Measurements from ENCODE around the gene SORCS2. TPM values are rescaled to one million over a fixed set of nuclear protein-coding genes. Genes with fewer than 3 reads are reported as not detected.

SORCS2 gene
- total RNA-seq, 2 donors from 2014 or later, result 1.0 to 4.4 TPM

DNA sequence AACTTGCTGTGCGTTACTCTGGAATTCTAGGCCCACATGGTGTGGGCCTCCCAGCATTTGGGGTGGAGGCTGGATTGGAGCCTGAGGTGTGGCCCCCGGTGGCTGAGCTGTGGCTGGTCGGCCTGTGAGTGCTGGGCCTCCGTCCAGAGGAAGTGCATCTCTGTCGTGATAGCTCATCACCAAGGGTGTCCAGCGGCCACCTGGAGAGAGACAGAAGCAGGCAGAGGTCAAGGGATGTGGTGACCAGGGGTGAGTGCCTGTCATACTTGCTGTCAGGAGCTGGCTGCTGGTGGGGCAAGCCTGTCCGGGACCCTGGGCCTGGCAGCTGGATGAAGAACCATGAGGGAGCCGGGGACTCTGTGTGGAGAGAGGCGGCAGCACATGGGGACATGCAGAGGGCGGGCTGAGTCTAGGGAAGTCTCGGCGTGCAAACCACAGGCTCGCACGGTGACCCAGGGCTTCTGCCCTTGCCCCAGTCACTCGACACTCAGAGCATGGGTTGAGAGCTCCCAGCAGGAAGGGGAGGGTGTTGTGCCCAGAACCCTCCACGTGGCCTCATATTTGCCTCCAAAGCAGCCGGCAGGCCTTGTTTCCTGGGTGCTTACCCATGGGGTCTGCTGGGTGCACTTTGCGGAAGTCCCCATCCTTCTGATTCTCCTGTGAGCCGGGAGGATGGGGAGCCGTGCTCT lies 6.2 kb downstream of the SORCS2 start:
- H3K4me3 ChIP-seq, result no peak overlapping the region
- no peaks in the 10 kb centered on the region for H3K4me1 ChIP-seq (replicated peaks)
- no peaks in the 10 kb centered on the region for H3K9me3 ChIP-seq
- intact Hi-C loops (cut with DNase I), result loop anchor here (10.0 kb wide), 2 partner anchors 266 to 786 kb away; no protein-coding TSS in a partner anchor
- no peak for TF ChIP-seq POLR2AphosphoS5 (IDR thresholded peaks at IDR 0.05)
- TF ChIP-seq, protein P1, sequence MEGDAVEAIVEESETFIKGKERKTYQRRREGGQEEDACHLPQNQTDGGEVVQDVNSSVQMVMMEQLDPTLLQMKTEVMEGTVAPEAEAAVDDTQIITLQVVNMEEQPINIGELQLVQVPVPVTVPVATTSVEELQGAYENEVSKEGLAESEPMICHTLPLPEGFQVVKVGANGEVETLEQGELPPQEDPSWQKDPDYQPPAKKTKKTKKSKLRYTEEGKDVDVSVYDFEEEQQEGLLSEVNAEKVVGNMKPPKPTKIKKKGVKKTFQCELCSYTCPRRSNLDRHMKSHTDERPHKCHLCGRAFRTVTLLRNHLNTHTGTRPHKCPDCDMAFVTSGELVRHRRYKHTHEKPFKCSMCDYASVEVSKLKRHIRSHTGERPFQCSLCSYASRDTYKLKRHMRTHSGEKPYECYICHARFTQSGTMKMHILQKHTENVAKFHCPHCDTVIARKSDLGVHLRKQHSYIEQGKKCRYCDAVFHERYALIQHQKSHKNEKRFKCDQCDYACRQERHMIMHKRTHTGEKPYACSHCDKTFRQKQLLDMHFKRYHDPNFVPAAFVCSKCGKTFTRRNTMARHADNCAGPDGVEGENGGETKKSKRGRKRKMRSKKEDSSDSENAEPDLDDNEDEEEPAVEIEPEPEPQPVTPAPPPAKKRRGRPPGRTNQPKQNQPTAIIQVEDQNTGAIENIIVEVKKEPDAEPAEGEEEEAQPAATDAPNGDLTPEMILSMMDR (IDR thresholded peaks at IDR 0.05), result no peak
- no peak for TF ChIP-seq POLR2A (IDR thresholded peaks at IDR 0.05)
- 90% methylated on average over 19 of the region's 20 CpGs for WGBS
- DNase-seq (ENCODE audit: low spot score), result no peak
- no peak overlapping the region for H3K27ac ChIP-seq
- no peaks in the 10 kb centered on the region for H3K36me3 ChIP-seq
- H3K27me3 ChIP-seq (replicated peaks; ENCODE audit: insufficient read depth), result peaks cover 5% of the 10 kb centered on the region

DNA sequence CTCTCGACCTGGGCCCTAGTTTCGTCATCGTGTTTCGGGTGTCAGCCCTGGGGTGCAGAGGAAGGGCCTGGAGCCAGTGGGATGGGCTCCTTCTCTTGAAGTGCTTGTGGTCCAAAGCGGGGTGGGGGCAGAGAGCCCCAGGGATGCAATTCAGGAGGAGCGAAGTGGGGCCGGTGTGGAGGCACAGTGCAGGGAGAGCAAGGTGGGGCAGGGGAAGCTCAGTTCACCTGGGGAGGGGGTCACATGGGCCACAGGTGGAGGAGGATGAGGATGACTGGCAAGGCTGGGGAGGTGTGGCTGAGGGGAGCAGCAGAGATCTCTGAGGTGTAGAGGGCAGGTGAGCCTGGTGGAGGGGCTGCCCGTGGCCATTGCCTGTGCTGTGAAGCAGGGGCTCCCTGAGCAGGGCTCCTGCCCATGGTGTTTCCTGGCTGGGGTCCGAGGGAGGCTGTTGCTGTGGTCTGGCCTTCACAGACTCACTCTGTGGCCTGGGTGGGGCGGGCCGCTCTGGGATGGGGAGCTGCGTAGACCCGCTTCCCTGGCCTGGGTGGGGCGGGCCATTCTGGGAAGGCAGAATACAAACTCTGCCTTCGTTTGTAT lies 6.9 kb downstream of the SORCS2 start:
- no peaks in the 10 kb centered on the region for H3K4me1 ChIP-seq (replicated peaks)
- no peak overlapping the region for H3K27ac ChIP-seq
- no peaks in the 10 kb centered on the region for H3K36me3 ChIP-seq
- no peak for TF ChIP-seq POLR2A (IDR thresholded peaks at IDR 0.05)
- no peak for TF ChIP-seq POLR2AphosphoS5 (IDR thresholded peaks at IDR 0.05)
- TF ChIP-seq, protein P1 (IDR thresholded peaks at IDR 0.05), result no peak
- H3K4me3 ChIP-seq, result no peak overlapping the region
- 89% methylated on average over 15 of the region's 15 CpGs for WGBS
- no peak for DNase-seq (ENCODE audit: low spot score)
- no peaks in the 10 kb centered on the region for H3K9me3 ChIP-seq
- intact Hi-C loops (cut with DNase I), result loop anchor here (10.0 kb wide), 2 partner anchors 266 to 786 kb away; no protein-coding TSS in a partner anchor
- peaks cover 3% of the 10 kb centered on the region for H3K27me3 ChIP-seq (replicated peaks; ENCODE audit: insufficient read depth)

DNA sequence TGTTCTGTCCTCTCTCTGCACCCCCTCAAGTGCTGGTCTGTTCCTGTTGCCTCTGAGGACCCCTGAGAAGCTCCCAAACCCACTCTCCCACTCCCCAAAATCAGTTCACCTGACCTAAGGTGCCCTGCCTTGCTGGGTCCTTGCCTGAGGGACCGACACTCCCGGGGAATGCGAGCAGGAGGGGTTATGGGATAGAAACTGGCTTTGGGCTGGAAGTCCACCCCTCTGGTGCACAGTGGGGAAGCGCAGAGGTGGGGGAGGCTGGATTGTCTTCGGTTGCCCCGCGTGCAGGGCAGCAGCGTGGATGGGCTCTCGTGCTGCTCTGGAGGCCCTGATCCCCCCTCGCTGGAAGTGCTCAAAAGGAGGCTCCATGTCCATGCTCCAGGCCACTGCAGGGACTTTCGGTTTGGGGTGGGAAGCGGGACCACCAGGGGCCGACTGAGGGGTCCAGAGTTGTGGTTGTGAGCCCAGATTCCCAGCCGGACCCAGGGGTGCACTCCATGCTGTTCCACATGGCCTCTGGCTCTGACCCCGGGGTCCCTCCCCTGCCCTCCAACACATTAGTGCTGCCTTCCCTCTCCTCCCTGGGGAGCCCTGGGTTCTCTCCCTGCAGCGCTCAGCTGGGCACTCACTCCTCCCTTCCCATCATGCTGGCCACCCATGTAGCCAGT lies 7.6 kb downstream of the SORCS2 start:
- WGBS, result 90% methylated on average over 16 of the region's 16 CpGs
- no peak for DNase-seq (ENCODE audit: low spot score)
- H3K27ac ChIP-seq, result no peak overlapping the region

DNA sequence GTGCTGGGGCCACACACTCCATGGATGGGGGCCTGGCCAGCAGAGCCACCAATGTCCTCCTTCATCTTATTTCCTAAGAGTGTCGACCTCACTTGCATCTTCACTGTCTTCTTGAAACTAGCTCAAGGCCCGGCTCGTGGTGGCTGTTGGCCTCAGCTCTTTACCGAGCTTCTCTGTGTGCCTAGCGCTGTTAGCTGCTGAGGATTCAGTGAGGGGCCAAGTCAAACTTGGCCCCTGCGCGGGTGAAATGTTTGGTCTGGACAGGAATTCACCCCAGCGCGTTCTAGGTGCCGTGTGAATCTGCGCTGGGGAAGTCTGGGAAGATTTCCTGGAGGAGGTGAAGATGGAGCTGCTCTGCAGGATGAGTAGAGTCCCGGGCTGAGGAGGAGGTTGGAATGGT lies 8.5 kb downstream of the SORCS2 start:
- 85% methylated on average over 12 of the region's 12 CpGs for WGBS
- Histone ChIP-seq H3K27ac (no peak overlapping the region), H3K36me3 (no peaks in the 10 kb centered on the region), H3K4me3 (no peak overlapping the region), H3K27me3 (replicated peaks; ENCODE audit: insufficient read depth) (peaks cover 3% of the 10 kb centered on the region), H3K9me3 (no peaks in the 10 kb centered on the region), H3K4me1 (replicated peaks) (no peaks in the 10 kb centered on the region)
- no peak for DNase-seq (ENCODE audit: low spot score)
- TF ChIP-seq, protein P1 (IDR thresholded peaks at IDR 0.05), result no peak
- no peak for TF ChIP-seq POLR2AphosphoS5 (IDR thresholded peaks at IDR 0.05)
- TF ChIP-seq POLR2A (IDR thresholded peaks at IDR 0.05), result no peak
- intact Hi-C loops (cut with DNase I), result no loop called here

More for the DNA sequence above, 7.6 kb downstream of the SORCS2 start:
- Histone ChIP-seq H3K4me1 (replicated peaks) (no peaks in the 10 kb centered on the region), H3K36me3 (no peaks in the 10 kb centered on the region), H3K27me3 (replicated peaks; ENCODE audit: insufficient read depth) (peaks cover 3% of the 10 kb centered on the region), H3K4me3 (no peak overlapping the region), H3K9me3 (no peaks in the 10 kb centered on the region)
- intact Hi-C loops (cut with DNase I), result loop anchor here (10.0 kb wide), 2 partner anchors 265 to 785 kb away; no protein-coding TSS in a partner anchor
- no peak for TF ChIP-seq POLR2AphosphoS5 (IDR thresholded peaks at IDR 0.05)
- TF ChIP-seq, protein P1 (IDR thresholded peaks at IDR 0.05), result no peak
- no peak for TF ChIP-seq POLR2A (IDR thresholded peaks at IDR 0.05)

All from prostate gland (tissue), 2 donors.